ENCODE results near the gene PPM1K. TPM values are rescaled to one million over a fixed set of nuclear protein-coding genes. Genes with fewer than 3 reads are reported as not detected.

PPM1K gene
- total RNA-seq, 1 donor, result 44.5 TPM

DNA sequence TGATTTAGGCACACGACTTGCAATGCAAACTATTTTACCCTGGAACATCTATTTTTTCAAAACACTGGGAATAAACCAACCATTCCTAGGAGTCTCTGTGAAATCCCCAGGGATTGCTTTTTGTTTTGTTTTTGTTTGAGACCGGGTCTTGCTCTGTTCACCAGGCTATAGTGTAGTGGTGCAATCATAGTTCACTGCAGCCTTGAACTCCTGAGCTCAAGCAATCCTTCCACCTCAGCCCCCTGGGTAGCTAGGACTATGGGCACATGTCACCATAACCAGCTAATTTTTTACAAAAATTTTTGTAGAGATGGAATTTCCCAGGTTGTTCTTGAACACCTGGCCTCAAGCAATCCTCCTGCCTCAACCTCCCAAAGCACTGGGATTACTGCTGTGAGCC is 37.8 kb downstream of the PPM1K start:
- no peak overlapping the region for H3K4me3 ChIP-seq (ENCODE audit: low read length)
- H3K4me1 ChIP-seq (ENCODE audit: insufficient read depth, low read length), result peaks cover 8% of the 10 kb centered on the region
- H3K27me3 ChIP-seq (ENCODE audit: insufficient read depth, low read length), result no peaks in the 10 kb centered on the region
- no peaks in the 10 kb centered on the region for H3K9me3 ChIP-seq (ENCODE audit: low read depth, low read length)

DNA sequence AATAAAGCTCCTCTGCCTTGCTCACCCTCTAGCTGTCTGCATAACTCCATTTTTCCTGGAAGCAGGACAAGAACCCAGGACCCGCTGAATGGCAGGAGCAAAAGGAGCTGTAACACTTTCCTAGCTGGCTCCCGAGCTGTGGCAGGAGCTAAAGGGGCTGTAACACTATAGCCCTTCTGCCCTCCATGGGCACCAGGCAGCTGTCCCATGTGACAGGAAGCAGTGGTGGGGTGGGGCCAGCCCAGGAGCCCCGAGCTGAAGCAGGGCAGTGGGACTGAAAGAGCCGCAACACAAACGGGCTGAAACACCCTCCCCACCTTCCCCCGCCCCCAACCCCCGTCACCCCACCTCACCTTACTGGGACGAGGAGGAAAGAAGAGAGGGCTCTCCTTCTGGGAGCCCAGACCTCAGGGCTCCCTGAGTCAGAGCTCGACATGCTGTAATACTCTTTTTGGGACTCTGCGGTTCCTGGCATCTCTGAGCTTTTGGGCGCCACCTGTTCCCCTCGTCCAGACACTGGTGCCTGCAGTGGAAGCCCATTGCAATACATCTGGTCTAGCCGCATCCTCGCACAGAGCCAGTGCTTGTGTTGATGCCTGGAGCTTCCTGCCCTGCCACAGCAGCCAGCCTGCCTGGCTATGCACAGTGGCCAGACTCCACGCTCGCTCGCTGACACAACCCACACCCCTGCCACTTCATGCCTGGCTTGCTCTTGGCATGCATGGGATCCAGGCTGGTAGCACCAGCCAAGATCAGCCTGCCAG is 39.4 kb downstream of the PPM1K start:
- Histone ChIP-seq H3K4me3 (ENCODE audit: low read length) (no peak overlapping the region), H3K4me1 (ENCODE audit: insufficient read depth, low read length) (peaks cover 8% of the 10 kb centered on the region), H3K27me3 (ENCODE audit: insufficient read depth, low read length) (no peaks in the 10 kb centered on the region), H3K9me3 (ENCODE audit: low read depth, low read length) (no peaks in the 10 kb centered on the region)

- no peaks in the 10 kb centered on the region for H3K9me3 ChIP-seq (ENCODE audit: low read depth, low read length)
- no peaks in the 10 kb centered on the region for H3K27me3 ChIP-seq (ENCODE audit: insufficient read depth, low read length)
- H3K4me3 ChIP-seq (ENCODE audit: low read length), result no peak overlapping the region
- peaks cover 8% of the 10 kb centered on the region for H3K4me1 ChIP-seq (ENCODE audit: insufficient read depth, low read length)
Measured at GRCh38 chr4:88244056-88244455, 40.3 kb downstream of the PPM1K start.

- H3K4me1 ChIP-seq (ENCODE audit: insufficient read depth, low read length), result peaks cover 8% of the 10 kb centered on the region
- no peak overlapping the region for H3K4me3 ChIP-seq (ENCODE audit: low read length)
- H3K9me3 ChIP-seq (ENCODE audit: low read depth, low read length), result peaks cover 3% of the 10 kb centered on the region
- no peaks in the 10 kb centered on the region for H3K27me3 ChIP-seq (ENCODE audit: insufficient read depth, low read length)
Measured at GRCh38 chr4:88242144-88242543, 42.2 kb downstream of the PPM1K start.

DNA sequence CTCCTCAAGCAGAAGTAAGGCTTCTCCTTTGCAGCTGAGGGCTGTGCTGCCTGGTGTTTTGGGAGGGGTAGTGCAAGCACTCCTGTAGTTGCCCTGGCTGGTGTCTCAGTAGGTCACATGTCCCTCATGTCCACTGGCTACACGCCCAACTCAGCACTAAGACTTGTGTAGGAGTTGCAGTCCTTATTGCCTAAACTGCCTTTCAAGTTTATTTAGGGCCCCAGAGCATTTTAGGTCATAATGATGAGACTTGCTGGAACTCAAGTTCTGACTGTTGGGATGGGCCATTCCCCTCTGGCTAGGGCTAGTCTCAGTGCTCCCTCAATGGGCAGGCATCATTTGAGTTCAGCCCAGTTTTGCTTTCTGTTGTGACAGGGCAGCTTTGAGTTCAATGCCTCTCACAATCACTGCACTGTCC is 44.1 kb downstream of the PPM1K start:
- H3K4me3 ChIP-seq (ENCODE audit: low read length), result no peak overlapping the region
- no peaks in the 10 kb centered on the region for H3K27me3 ChIP-seq (ENCODE audit: insufficient read depth, low read length)
- peaks cover 6% of the 10 kb centered on the region for H3K4me1 ChIP-seq (ENCODE audit: insufficient read depth, low read length)
- H3K9me3 ChIP-seq (ENCODE audit: low read depth, low read length), result peaks cover 5% of the 10 kb centered on the region

DNA sequence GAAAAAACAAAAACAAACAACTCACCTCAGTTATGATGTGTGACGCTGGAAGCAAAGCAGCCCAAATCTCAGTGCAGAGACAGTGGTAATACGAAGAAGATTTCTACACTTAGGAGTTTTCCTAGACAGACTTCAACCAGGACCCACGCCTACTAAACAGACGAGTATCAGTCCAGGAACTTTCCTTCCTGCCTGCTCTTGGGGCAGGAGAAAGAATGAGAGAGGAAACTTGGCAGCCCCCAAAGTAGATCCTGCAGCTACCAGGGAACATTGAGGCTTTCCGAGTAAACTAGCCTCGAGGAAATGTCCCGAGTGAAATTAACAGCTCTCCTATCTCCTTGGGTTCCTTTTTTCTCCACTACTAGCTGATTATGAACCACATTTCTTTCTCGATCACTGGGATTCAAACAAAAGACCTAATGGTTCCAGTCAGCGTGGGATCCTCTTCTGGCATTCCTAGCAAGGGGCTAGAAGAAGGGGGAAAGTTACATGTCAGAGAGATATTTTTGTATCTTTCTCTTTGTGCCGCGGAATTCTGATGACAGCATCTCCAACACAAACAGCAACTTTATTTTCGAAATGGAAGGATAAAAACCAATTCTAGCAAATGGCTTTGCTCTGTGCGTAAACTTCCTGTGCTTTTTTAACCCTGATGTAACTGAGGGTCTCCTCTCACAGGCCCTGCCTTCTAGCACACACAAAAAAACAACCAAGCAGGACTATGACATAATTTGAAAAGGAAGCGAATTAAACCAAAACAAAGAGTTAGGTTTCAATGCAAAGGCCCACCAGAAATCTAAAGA is 53.2 kb downstream of the PPM1K start:
- no peaks in the 10 kb centered on the region for H3K27me3 ChIP-seq (ENCODE audit: insufficient read depth, low read length)
- H3K4me3 ChIP-seq (ENCODE audit: low read length), result no peak overlapping the region
- H3K4me1 ChIP-seq (ENCODE audit: insufficient read depth, low read length), result no peaks in the 10 kb centered on the region
- H3K9me3 ChIP-seq (ENCODE audit: low read depth, low read length), result no peaks in the 10 kb centered on the region

DNA sequence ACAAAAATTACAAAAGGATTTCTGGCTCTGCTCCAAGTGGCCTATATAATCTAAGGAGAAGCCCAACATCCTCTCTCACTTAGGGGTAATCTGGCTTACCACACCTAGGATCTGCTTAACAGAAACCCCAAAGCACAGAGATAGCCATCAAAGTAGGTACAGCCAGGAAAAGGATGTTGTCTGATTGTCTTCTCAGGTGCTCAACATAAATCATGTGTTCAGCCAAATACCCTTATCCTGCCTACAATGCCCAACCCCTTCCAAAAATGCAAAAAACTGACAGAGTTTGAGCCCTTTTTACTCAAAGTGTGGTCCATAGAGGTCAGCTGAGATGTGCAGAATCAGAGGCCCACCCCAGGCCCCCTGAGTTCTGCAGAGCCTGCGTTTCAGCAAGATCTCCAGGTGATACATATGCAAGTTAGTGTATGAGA is 53.9 kb downstream of the PPM1K start:
- no peaks in the 10 kb centered on the region for H3K9me3 ChIP-seq (ENCODE audit: low read depth, low read length)
- H3K4me1 ChIP-seq (ENCODE audit: insufficient read depth, low read length), result no peaks in the 10 kb centered on the region
- H3K27me3 ChIP-seq (ENCODE audit: insufficient read depth, low read length), result no peaks in the 10 kb centered on the region
- H3K4me3 ChIP-seq (ENCODE audit: low read length), result no peak overlapping the region

DNA sequence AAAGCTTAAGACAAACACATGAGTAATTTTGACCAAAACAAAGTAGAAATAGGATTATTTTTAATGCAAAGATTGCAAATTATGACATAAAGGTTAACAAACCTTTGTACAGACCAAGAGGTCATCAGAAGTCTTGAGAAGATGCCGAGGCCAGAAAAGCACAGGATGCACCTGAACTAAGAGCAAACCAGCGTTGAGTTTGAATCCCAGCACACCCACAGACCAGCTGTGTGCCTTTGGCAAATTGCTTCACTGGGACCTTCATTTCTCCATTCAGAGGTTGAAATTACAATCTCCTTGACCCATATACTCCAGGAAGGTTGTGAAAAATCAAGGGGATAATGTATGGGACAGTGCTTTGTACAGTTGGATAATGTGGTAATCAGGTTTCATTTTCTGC is 56.6 kb downstream of the PPM1K start:
- Histone ChIP-seq H3K4me1 (ENCODE audit: insufficient read depth, low read length) (no peaks in the 10 kb centered on the region), H3K27me3 (ENCODE audit: insufficient read depth, low read length) (no peaks in the 10 kb centered on the region), H3K9me3 (ENCODE audit: low read depth, low read length) (no peaks in the 10 kb centered on the region), H3K4me3 (ENCODE audit: low read length) (no peak overlapping the region)

- H3K27me3 ChIP-seq (ENCODE audit: insufficient read depth, low read length), result no peaks in the 10 kb centered on the region
- H3K9me3 ChIP-seq (ENCODE audit: low read depth, low read length), result no peaks in the 10 kb centered on the region
- H3K4me3 ChIP-seq (ENCODE audit: low read length), result no peak overlapping the region
- no peaks in the 10 kb centered on the region for H3K4me1 ChIP-seq (ENCODE audit: insufficient read depth, low read length)
Measured at GRCh38 chr4:88226143-88226542, 58.2 kb downstream of the PPM1K start.

- no peaks in the 10 kb centered on the region for H3K9me3 ChIP-seq (ENCODE audit: low read depth, low read length)
- H3K4me3 ChIP-seq (ENCODE audit: low read length), result no peak overlapping the region
- H3K27me3 ChIP-seq (ENCODE audit: insufficient read depth, low read length), result no peaks in the 10 kb centered on the region
- H3K4me1 ChIP-seq (ENCODE audit: insufficient read depth, low read length), result no peaks in the 10 kb centered on the region
Measured at GRCh38 chr4:88225232-88226105, 58.9 kb downstream of the PPM1K start.

DNA sequence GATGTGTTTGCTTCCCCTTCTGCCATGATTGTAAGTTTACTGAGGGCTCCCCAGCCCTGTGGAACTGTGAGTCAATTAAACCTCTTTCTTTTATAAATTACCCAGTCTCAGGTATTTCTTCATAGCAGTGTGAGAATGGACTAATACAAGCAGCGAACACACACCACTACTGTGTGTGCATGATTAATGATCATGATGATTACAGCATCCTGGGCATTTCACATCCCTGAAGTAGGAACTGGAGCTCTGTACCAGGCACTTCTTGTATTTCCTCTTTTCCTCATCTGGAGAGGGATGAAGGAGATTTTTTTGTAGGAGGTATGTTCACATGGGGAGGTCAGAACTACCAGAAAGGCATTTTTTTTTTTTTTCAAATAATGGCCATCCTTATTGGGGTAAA is 60.8 kb downstream of the PPM1K start:
- H3K9me3 ChIP-seq (ENCODE audit: low read depth, low read length), result no peaks in the 10 kb centered on the region
- H3K27me3 ChIP-seq (ENCODE audit: insufficient read depth, low read length), result no peaks in the 10 kb centered on the region
- H3K4me3 ChIP-seq (ENCODE audit: low read length), result no peak overlapping the region
- H3K4me1 ChIP-seq (ENCODE audit: insufficient read depth, low read length), result no peaks in the 10 kb centered on the region

GRCh38 chr4:88219099-88219498 is 65.3 kb downstream of the PPM1K start:
- no peaks in the 10 kb centered on the region for H3K27me3 ChIP-seq (ENCODE audit: insufficient read depth, low read length)
- H3K4me1 ChIP-seq (ENCODE audit: insufficient read depth, low read length), result no peaks in the 10 kb centered on the region
- no peaks in the 10 kb centered on the region for H3K9me3 ChIP-seq (ENCODE audit: low read depth, low read length)
- no peak overlapping the region for H3K4me3 ChIP-seq (ENCODE audit: low read length)

- no peak overlapping the region for H3K4me3 ChIP-seq (ENCODE audit: low read length)
- H3K4me1 ChIP-seq (ENCODE audit: insufficient read depth, low read length), result no peaks in the 10 kb centered on the region
- H3K27me3 ChIP-seq (ENCODE audit: insufficient read depth, low read length), result no peaks in the 10 kb centered on the region
- H3K9me3 ChIP-seq (ENCODE audit: low read depth, low read length), result no peaks in the 10 kb centered on the region
Measured at GRCh38 chr4:88217169-88217568, 67.2 kb downstream of the PPM1K start.

DNA sequence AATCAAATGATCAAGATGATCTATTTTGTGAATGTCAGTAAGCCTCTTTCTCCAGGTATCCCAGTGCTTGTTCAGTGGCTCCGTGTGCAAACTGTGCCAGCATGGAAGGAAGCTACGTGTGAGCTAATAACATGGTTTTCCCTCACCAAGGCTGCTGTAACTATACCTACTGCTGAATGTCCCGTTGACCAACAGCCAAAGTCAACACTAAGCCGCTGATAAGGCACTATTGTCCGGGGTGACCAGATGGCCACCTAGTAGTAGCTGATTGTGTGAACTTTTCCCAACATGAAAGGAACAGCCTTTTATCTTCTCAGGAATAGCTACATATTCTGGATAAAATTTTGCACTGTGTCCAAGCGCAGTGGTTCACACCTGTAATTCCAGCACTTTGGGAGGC is 68.0 kb downstream of the PPM1K start:
- Histone ChIP-seq H3K27me3 (ENCODE audit: insufficient read depth, low read length) (no peaks in the 10 kb centered on the region), H3K4me3 (ENCODE audit: low read length) (no peak overlapping the region), H3K9me3 (ENCODE audit: low read depth, low read length) (no peaks in the 10 kb centered on the region), H3K4me1 (ENCODE audit: insufficient read depth, low read length) (no peaks in the 10 kb centered on the region)

- H3K27me3 ChIP-seq (ENCODE audit: insufficient read depth, low read length), result no peaks in the 10 kb centered on the region
- H3K4me1 ChIP-seq (ENCODE audit: insufficient read depth, low read length), result no peaks in the 10 kb centered on the region
- no peaks in the 10 kb centered on the region for H3K9me3 ChIP-seq (ENCODE audit: low read depth, low read length)
- no peak overlapping the region for H3K4me3 ChIP-seq (ENCODE audit: low read length)
Measured at GRCh38 chr4:88215351-88215750, 69.0 kb downstream of the PPM1K start.

Data from mononuclear cell (primary cell).